GM18519 (cell line): ENCODE results near the gene PLB1.
"Not testable (repeated sequence)": the region's sequence is repeated elsewhere in the genome, so short reads cannot be mapped to it uniquely, and the experiment has no call there.

Experiments used
- ATAC-seq: cut with Tn5 transposase; IDR thresholded peaks from one replicate; pipeline ENCODE4 v1.9.1; 2021; ENCODE audit warnings: mild to moderate bottlenecking, moderate library complexity; ENCODE audit not compliant: unreplicated experiment, low FRiP score

Gene PLB1

GRCh38 chr2:28463893-28464292 lies 32.0 kb upstream of the PLB1 start:
- ATAC-seq: no peak

- no peak for ATAC-seq
Measured at GRCh38 chr2:28465148-28465885, 30.5 kb upstream of the PLB1 start.

GRCh38 chr2:28469304-28469703 lies 26.6 kb upstream of the PLB1 start:
- no peak for ATAC-seq

- no peak for ATAC-seq
Measured at GRCh38 chr2:28469947-28470535, 25.8 kb upstream of the PLB1 start.

- ATAC-seq: no peak
Measured at GRCh38 chr2:28470759-28471158, 25.1 kb upstream of the PLB1 start.

GRCh38 chr2:28471214-28471613 lies 24.6 kb upstream of the PLB1 start:
- ATAC-seq: no peak

- ATAC-seq: no peak
Measured at GRCh38 chr2:28471701-28472236, 24.1 kb upstream of the PLB1 start.

- ATAC-seq: not testable (repeated sequence)
Measured at GRCh38 chr2:28472641-28473040, 23.2 kb upstream of the PLB1 start.

GRCh38 chr2:28475088-28475595 lies 20.7 kb upstream of the PLB1 start:
- no peak for ATAC-seq

GRCh38 chr2:28477087-28477486 lies 18.8 kb upstream of the PLB1 start:
- no peak for ATAC-seq

- ATAC-seq: no peak
Measured at GRCh38 chr2:28477645-28478044, 18.2 kb upstream of the PLB1 start.

- no peak for ATAC-seq
Measured at GRCh38 chr2:28480403-28481049, 15.3 kb upstream of the PLB1 start.

- no peak for ATAC-seq
Measured at GRCh38 chr2:28481905-28482304, 14.0 kb upstream of the PLB1 start.

- ATAC-seq: no peak
Measured at GRCh38 chr2:28484835-28485234, 11.0 kb upstream of the PLB1 start.

- no peak for ATAC-seq
Measured at GRCh38 chr2:28486526-28486925, 9.3 kb upstream of the PLB1 start.

- ATAC-seq: no peak
Measured at GRCh38 chr2:28487258-28487657, 8.6 kb upstream of the PLB1 start.

GRCh38 chr2:28488083-28488830 lies 7.6 kb upstream of the PLB1 start:
- ATAC-seq: no peak

- no peak for ATAC-seq
Measured at GRCh38 chr2:28488858-28489575, 6.8 kb upstream of the PLB1 start.

GRCh38 chr2:28490558-28490957 lies 5.3 kb upstream of the PLB1 start:
- ATAC-seq: no peak

- ATAC-seq: no peak
Measured at GRCh38 chr2:28492282-28492681, 3.6 kb upstream of the PLB1 start.
